ENCODE results near the gene ANAPC2.

GRCh38 chr9:137134191-137134590, 54.2 kb downstream of the ANAPC2 start:
- TF ChIP-seq CTCF (IDR thresholded peaks at IDR 0.05; ENCODE audit: insufficient read depth, low read depth, low read length) (no peak), EZH2 (IDR thresholded peaks at IDR 0.05; ENCODE audit: insufficient read depth, low read length) (no peak)

Data from astrocyte (in vitro differentiated cells and primary cell).